Measurements from ENCODE around the gene CCDC148. TPM values are rescaled to one million over a fixed set of nuclear protein-coding genes. Genes with fewer than 3 reads are reported as not detected.

The CCDC148 gene
- total and polyA plus RNA-seq, 10 of the 15 experiments (the other 5 are each of a cell fraction or from before 2014, with no cell fraction given) = 0.07 to 0.30 (median 0.18) TPM; not detected in 7

- Histone ChIP-seq H3K79me2 (ENCODE audit: control insufficient read depth, insufficient read depth, low read length) (no peaks in the 10 kb centered on the region), H3K36me3 (ENCODE audit: control insufficient read depth in 2 of 2, insufficient read depth in 2 of 2, low read length in 1 of 2) (no peaks in the 10 kb centered on the region), H3K9ac (ENCODE audit: control insufficient read depth, insufficient read depth, low read length) (no peak overlapping the region), H3K27ac (ENCODE audit: control insufficient read depth, insufficient read depth) (no peak overlapping the region), H2AFZ (ENCODE audit: control insufficient read depth, low read depth, low read length) (no peak overlapping the region), H3K9me3 (replicated peaks; ENCODE audit: control insufficient read depth, insufficient read depth, low read length) (no peaks in the 10 kb centered on the region), H4K20me1 (ENCODE audit: control insufficient read depth, insufficient read depth) (no peaks in the 10 kb centered on the region), H3K4me1 (ENCODE audit: control insufficient read depth, insufficient read depth, low read length) (peaks cover 13% of the 10 kb centered on the region), H3K27me3 (replicated peaks in 1 of 2; ENCODE audit: control insufficient read depth in 2 of 2, insufficient read depth in 2 of 2, low read length in 1 of 2) (peaks cover 0 to 8% of the 10 kb centered on the region in 2 experiments; a peak in 2 of 4 replicates), H3K4me2 (ENCODE audit: control insufficient read depth, insufficient read depth) (no peak overlapping the region), H3K4me3 (no peak overlapping the region)
- ChIA-PET POLR2A (no interaction called here), SMC1A (ENCODE audit: uncharacterized antibody, unreplicated experiment) (interaction anchor here (1.4 kb wide), 1 partner anchor 9 kb away, joined by 3 read pairs; no protein-coding TSS in a partner anchor), CTCF (interaction anchor here (1.2 kb wide), 1 partner anchor 11 kb away, joined by 5 read pairs; no protein-coding TSS in a partner anchor), RAD21 (ENCODE audit: unreplicated experiment) (no interaction called here)
- in situ Hi-C loops (cut with MboI) = no loop called here
- intact Hi-C loops (cut with micrococcal nuclease; ENCODE audit: unreplicated experiment) = no loop called here
- FAIRE-seq = peak; percentile 83
- no peak for TF ChIP-seq ZSCAN29 (IDR thresholded peaks at IDR 0.05)
- TF ChIP-seq SMAD1 (IDR thresholded peaks at IDR 0.05; ENCODE audit: low read depth, partially characterized antibody) = no peak
- no peak for TF ChIP-seq HCFC1 (IDR thresholded peaks at IDR 0.05; ENCODE audit: low read length)
- TF ChIP-seq BACH1 (IDR thresholded peaks at IDR 0.05; ENCODE audit: borderline replicate concordance) = no peak
- no peak for TF ChIP-seq FOXM1 (IDR thresholded peaks at IDR 0.05; ENCODE audit: low read depth, low read length)
- no peak for TF ChIP-seq NFXL1 (IDR thresholded peaks at IDR 0.05; ENCODE audit: borderline replicate concordance)
- TF ChIP-seq EED (IDR thresholded peaks at IDR 0.05; ENCODE audit: low read depth) = no peak
- TF ChIP-seq ZBTB4 (CRISPR knock-in tag; IDR thresholded peaks at IDR 0.05) = no peak
- BruUV-seq (replicated peaks) = no TSS peak
- peak; percentile 36; the same call in 2 of the 3 replicates for ATAC-seq
- no peak for DNase-seq (ENCODE audit: low read depth, low spot score)
These were observed 267.0 kb downstream of the CCDC148 start for GRCh38 chr2:158189526-158189925.
